ENCODE measurements around the gene EIF5A2. TPM values are rescaled to one million over a fixed set of nuclear protein-coding genes. Genes with fewer than 3 reads are reported as not detected.

The EIF5A2 gene
- total RNA-seq, 1 experiment from 2014 or later: 12.4 TPM

DNA sequence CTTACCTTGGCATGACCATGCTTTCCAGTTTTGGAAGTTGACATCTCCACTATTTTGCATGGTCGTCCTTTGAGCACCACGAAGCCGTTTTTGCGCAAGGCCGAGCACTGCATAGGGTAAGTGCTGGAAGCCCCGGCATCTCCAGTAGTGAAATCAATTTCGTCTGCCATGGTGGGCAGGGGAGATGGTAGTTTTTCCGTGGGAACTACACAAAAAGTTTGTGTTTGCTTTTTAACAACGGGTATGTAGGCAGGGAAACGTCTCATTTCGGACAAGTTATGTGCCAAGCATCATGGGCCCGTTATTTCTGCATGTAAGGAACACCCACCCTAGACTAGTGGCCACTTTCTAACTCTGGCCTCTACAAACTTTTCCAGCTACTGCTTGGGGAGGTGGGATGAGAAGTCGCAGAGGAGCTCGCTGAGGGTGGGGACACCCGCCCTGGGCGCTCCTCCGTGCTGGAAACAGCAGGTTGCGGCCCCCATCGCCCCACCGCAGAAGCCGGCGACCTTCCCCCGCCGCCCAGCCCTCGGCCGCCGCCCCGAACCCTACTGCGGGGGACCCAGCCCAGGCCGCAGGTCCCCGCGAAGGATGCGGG lies 701 bp downstream of the EIF5A2 start:
- no peaks in the 10 kb centered on the region for H3K9me2 ChIP-seq (ENCODE audit: insufficient read depth)
- TF ChIP-seq, protein P1, sequence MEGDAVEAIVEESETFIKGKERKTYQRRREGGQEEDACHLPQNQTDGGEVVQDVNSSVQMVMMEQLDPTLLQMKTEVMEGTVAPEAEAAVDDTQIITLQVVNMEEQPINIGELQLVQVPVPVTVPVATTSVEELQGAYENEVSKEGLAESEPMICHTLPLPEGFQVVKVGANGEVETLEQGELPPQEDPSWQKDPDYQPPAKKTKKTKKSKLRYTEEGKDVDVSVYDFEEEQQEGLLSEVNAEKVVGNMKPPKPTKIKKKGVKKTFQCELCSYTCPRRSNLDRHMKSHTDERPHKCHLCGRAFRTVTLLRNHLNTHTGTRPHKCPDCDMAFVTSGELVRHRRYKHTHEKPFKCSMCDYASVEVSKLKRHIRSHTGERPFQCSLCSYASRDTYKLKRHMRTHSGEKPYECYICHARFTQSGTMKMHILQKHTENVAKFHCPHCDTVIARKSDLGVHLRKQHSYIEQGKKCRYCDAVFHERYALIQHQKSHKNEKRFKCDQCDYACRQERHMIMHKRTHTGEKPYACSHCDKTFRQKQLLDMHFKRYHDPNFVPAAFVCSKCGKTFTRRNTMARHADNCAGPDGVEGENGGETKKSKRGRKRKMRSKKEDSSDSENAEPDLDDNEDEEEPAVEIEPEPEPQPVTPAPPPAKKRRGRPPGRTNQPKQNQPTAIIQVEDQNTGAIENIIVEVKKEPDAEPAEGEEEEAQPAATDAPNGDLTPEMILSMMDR (conservative IDR thresholded peaks at IDR 0.05): no peak
- TF ChIP-seq EZH2 (IDR thresholded peaks at IDR 0.05; ENCODE audit: low read depth): no peak
- H3K79me2 ChIP-seq (ENCODE audit: low read depth): peaks cover 27% of the 10 kb centered on the region
- H3K4me3 ChIP-seq: peak overlapping the region; percentile 81
- H3F3A ChIP-seq (ENCODE audit: insufficient read depth, low read depth): peaks cover 24% of the 10 kb centered on the region
- intact Hi-C loops (cut with micrococcal nuclease; ENCODE audit: unreplicated experiment): loop anchor here (5.0 kb wide), 1 partner anchor 35 kb away; the partner anchor contains the start of gene RPL22L1
- peak overlapping the region; percentile 94 for H3K4me2 ChIP-seq
- no peak for DNase-seq
- no peaks in the 10 kb centered on the region for H4K20me1 ChIP-seq (ENCODE audit: insufficient read depth)
- BruUV-seq (replicated peaks): no TSS peak
- peak overlapping the region; percentile 97 for H2AFZ ChIP-seq
- CTCF ChIA-PET: interaction anchor here (0.6 to 0.7 kb wide), 2 partner anchors 551 to 718 kb away, joined by 3 to 4 read pairs; no protein-coding TSS in a partner anchor
- no peaks in the 10 kb centered on the region for H3K27me3 ChIP-seq (ENCODE audit: insufficient read depth, low read depth)
- peak overlapping the region; percentile 86 for H3K27ac ChIP-seq
- H3K36me3 ChIP-seq (ENCODE audit: low read depth): no peaks in the 10 kb centered on the region
- peaks cover 12% of the 10 kb centered on the region; the same call in 1 of the 2 replicates for H3K9me3 ChIP-seq (ENCODE audit: insufficient read depth, low read depth)
- peaks cover 32% of the 10 kb centered on the region for H3K4me1 ChIP-seq (replicated peaks; ENCODE audit: insufficient read depth)
- POLR2A ChIA-PET (ENCODE audit: unreplicated experiment): interaction anchor here (0.5 to 0.7 kb wide), 2 partner anchors 23 to 676 kb away, joined by 3 to 4 read pairs; no protein-coding TSS in a partner anchor

DNA sequence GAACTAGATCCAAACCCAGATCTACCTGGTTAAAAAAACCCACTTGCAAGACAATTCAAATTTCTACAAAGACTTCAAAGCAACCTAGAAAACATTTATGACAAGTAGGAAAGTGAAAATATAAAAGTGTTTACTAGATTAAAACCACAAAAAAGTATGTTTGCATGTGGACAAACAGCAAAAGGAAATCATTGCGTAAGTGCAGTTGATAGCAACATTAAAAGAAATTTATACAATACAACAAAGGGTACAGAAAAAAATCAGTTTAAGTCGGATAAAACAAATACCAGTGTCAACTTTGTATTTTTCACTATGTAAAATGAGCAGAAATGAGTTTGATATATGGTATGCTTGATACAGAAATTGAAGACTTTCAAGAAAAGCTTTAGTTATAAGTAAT lies 2.6 kb downstream of the EIF5A2 start:
- Histone ChIP-seq H3K9me3 (ENCODE audit: insufficient read depth, low read depth) (peaks cover 8% of the 10 kb centered on the region; the same call in 1 of the 2 replicates), H3K27ac (no peak overlapping the region), H4K20me1 (ENCODE audit: insufficient read depth) (no peaks in the 10 kb centered on the region), H3K36me3 (ENCODE audit: low read depth) (0 out of 2 replicates have a peak, but pooled peaks cover 5% of the 10 kb centered on the region), H3K4me2 (peak overlapping the region; percentile 94), H2AFZ (no peak overlapping the region), H3F3A (ENCODE audit: insufficient read depth, low read depth) (peaks cover 24% of the 10 kb centered on the region), H3K27me3 (ENCODE audit: insufficient read depth, low read depth) (no peaks in the 10 kb centered on the region), H3K4me1 (replicated peaks; ENCODE audit: insufficient read depth) (peaks cover 32% of the 10 kb centered on the region), H3K4me3 (0 out of 2 replicates have a peak overlapping the region, but pooled peaks have one; percentile 81), H3K9me2 (ENCODE audit: insufficient read depth) (no peaks in the 10 kb centered on the region), H3K79me2 (ENCODE audit: low read depth) (peaks cover 27% of the 10 kb centered on the region)
- BruUV-seq (replicated peaks): no TSS peak
- no peak for TF ChIP-seq EZH2 (IDR thresholded peaks at IDR 0.05; ENCODE audit: low read depth)
- TF ChIP-seq, protein P1 (conservative IDR thresholded peaks at IDR 0.05): no peak
- POLR2A ChIA-PET (ENCODE audit: unreplicated experiment): interaction anchor here (0.5 kb wide), 1 partner anchor 865 kb away, joined by 4 read pairs; no protein-coding TSS in a partner anchor
- CTCF ChIA-PET: no interaction called here
- intact Hi-C loops (cut with micrococcal nuclease; ENCODE audit: unreplicated experiment): loop anchor here (5.0 kb wide), 1 partner anchor 34 kb away; the partner anchor contains the start of gene RPL22L1
- DNase-seq: no peak

DNA sequence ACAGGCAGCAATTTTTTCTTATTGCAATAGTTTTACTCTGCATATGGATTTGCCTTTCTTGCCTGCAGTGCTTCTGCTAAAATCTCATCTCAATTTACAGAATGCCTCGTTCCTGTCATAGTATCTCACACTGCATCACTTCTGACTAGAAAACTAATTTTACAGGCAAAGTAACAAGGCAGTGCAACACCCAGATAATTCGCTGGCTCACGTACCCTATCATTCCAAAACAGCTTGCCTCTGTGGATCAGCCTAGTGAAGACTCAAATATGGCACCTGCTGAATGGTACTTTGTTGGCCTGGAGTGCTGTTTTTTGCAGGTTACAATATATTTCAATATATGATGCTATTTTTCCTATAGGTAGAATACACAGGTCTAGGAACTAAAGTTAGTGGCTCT lies 5.3 kb downstream of the EIF5A2 start:
- 0 out of 2 replicates have a peak, but pooled peaks cover under 1% of the 10 kb centered on the region for H3F3A ChIP-seq (ENCODE audit: insufficient read depth, low read depth)
- no peak overlapping the region for H3K4me3 ChIP-seq
- intact Hi-C loops (cut with micrococcal nuclease; ENCODE audit: unreplicated experiment): no loop called here
- peaks cover 27% of the 10 kb centered on the region for H3K79me2 ChIP-seq (ENCODE audit: low read depth)
- no peak for TF ChIP-seq EZH2 (IDR thresholded peaks at IDR 0.05; ENCODE audit: low read depth)
- TF ChIP-seq, protein P1 (conservative IDR thresholded peaks at IDR 0.05): no peak
- peaks cover 24% of the 10 kb centered on the region for H3K4me1 ChIP-seq (replicated peaks; ENCODE audit: insufficient read depth)
- no peaks in the 10 kb centered on the region for H3K9me2 ChIP-seq (ENCODE audit: insufficient read depth)
- no peak overlapping the region for H3K4me2 ChIP-seq
- POLR2A ChIA-PET (ENCODE audit: unreplicated experiment): interaction anchor here (0.6 to 0.7 kb wide), 2 partner anchors 505 to 848 kb away, joined by 4 to 9 read pairs; no protein-coding TSS in a partner anchor
- H3K36me3 ChIP-seq (ENCODE audit: low read depth): peaks cover 11% of the 10 kb centered on the region; the same call in 1 of the 2 replicates
- CTCF ChIA-PET: no interaction called here
- H3K27ac ChIP-seq: no peak overlapping the region
- H4K20me1 ChIP-seq (ENCODE audit: insufficient read depth): no peaks in the 10 kb centered on the region
- no TSS peak for BruUV-seq (replicated peaks)
- no peaks in the 10 kb centered on the region for H3K9me3 ChIP-seq (ENCODE audit: insufficient read depth, low read depth)
- no peak overlapping the region for H2AFZ ChIP-seq
- no peak for DNase-seq
- no peaks in the 10 kb centered on the region for H3K27me3 ChIP-seq (ENCODE audit: insufficient read depth, low read depth)
